Hepatocyte (in vitro differentiated cells): ENCODE measurements around the gene NHERF2. TPM values are rescaled to one million over a fixed set of nuclear protein-coding genes. Genes with fewer than 3 reads are reported as not detected.

Source experiments
- DNase-seq: peaks from one replicate; pipeline ENCODE4 v3.0.0-alpha.2; 2016; ENCODE audit warnings: low spot score
- H2AFZ ChIP-seq: fragments of 200-600 bp; sonication (generic); 2 replicates; pipeline ENCODE4 v1.6.0; 2016; ENCODE audit warnings: antibody characterized with exemption, mild to moderate bottlenecking
- H3K27ac ChIP-seq: fragments of 200-600 bp; sonication (generic); 2 replicates; pipeline ENCODE4 v1.5.1; 2016; ENCODE audit warnings: mild to moderate bottlenecking
- H3K27me3 ChIP-seq: fragments of 200-600 bp; sonication (generic); 2 replicates; pipeline ENCODE4 v1.6.1; 2016
- H3K36me3 ChIP-seq: fragments of 200-600 bp; sonication (generic); replicated peaks from 2 replicates; pipeline ENCODE4 v1.5.1; 2016; ENCODE audit warnings: low read depth; ENCODE audit not compliant: insufficient read depth
- H3K4me1 ChIP-seq: fragments of 200-600 bp; sonication (generic); 2 replicates; pipeline ENCODE4 v1.5.1; 2016; ENCODE audit warnings: mild to moderate bottlenecking, moderate library complexity; ENCODE audit not compliant: insufficient read depth
- H3K4me2 ChIP-seq: fragments of 200-600 bp; sonication (generic); 2 replicates; pipeline ENCODE4 v1.6.0; 2016
- H3K4me3 ChIP-seq: fragments of 200-600 bp; sonication (generic); 2 replicates; pipeline ENCODE4 v1.5.1; 2016; ENCODE audit warnings: mild to moderate bottlenecking
- H3K79me2 ChIP-seq: fragments of 200-600 bp; sonication (generic); 2 replicates; pipeline ENCODE4 v1.6.0; 2017; ENCODE audit warnings: mild to moderate bottlenecking
- H3K9me2 ChIP-seq: fragments of 200-600 bp; sonication (generic); replicated peaks from 2 replicates; pipeline ENCODE4 v1.6.0; 2017; ENCODE audit warnings: mild to moderate bottlenecking; ENCODE audit not compliant: insufficient read depth
- H3K9me3 ChIP-seq: fragments of 200-600 bp; sonication (generic); 2 replicates; pipeline ENCODE4 v1.5.1; 2016; ENCODE audit warnings: low read depth, mild to moderate bottlenecking
- H4K20me1 ChIP-seq: fragments of 200-600 bp; sonication (generic); 2 replicates; pipeline ENCODE4 v1.6.0; 2016; ENCODE audit warnings: mild to moderate bottlenecking; ENCODE audit not compliant: insufficient read depth, poor library complexity, severe bottlenecking
- EZH2 ChIP-seq: fragments of 200-600 bp; sonication (generic); IDR thresholded peaks from 2 replicates; pipeline ENCODE4 v1.6.1; 2016; ENCODE audit warnings: antibody characterized with exemption, mild to moderate bottlenecking, borderline replicate concordance
- EZH2phosphoT487 ChIP-seq: fragments of 200-600 bp; sonication (generic); IDR thresholded peaks from one replicate; pipeline ENCODE4 v1.6.1; 2018; ENCODE audit warnings: antibody characterized with exemption, mild to moderate bottlenecking, low read depth, moderate library complexity; ENCODE audit not compliant: unreplicated experiment, severe bottlenecking
- WGBS: methylation state at CpG from one replicate; pipeline ENCODE4 v1.1.6; 2016; ENCODE audit warnings: low lambda C conversion rate; ENCODE audit errors: missing lambda C conversion rate; 5-methylcytosine and 5-hydroxymethylcytosine counted together
- polyA plus RNA-seq: library from polyadenylated mRNA; unstranded; fragments of >200 nt; fragmentation: Nextera tagmentation; extraction: Ambion mirVana; gene quantifications from 2 replicates; pipeline ENCODE4 v1.2.1, GENCODE V29; 2016
- total RNA-seq: library from RNA; depleted of rRNA; stranded (reverse); fragments of >200 nt; gene quantifications from 2 replicates; pipeline ENCODE4 v1.2.3, GENCODE V29; 2014
- TF ChIP-seq, protein P1 (sequence below): fragments of 200-600 bp; sonication (generic); IDR thresholded peaks from 2 replicates; pipeline ENCODE4 v1.5.1; 2016; ENCODE audit warnings: antibody characterized with exemption, mild to moderate bottlenecking; ENCODE audit not compliant: poor library complexity

Gene NHERF2
- total and polyA plus RNA-seq, 2 experiments from 2014 or later: 29.6 to 43.8 TPM

DNA sequence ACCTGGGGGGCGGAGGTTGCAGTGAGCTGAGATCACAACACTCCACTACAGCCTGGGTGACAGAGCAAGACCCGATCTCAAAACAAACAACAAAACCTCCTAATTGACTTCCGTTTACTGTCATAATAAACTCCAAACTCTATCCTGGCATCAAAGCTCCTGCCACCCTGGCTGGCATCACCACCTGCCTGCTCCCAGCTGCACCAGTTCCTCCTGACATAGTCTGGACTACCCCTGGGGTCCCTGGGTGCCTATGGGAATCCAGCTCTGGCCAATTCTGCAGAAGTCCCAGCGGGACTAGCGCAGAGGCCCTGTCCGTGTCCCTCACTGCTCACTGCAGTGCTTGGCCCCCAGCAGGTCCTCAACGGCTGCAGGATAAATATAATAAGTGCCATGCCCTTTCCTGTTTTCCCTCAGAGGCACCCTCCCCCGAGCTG, 20.2 kb downstream of the NHERF2 start:
- Histone ChIP-seq H3K27me3 (no peaks in the 10 kb centered on the region), H2AFZ (peak overlapping the region; percentile 72), H3K9me2 (no peaks in the 10 kb centered on the region), H3K4me3 (peak overlapping the region; percentile 57), H3K9me3 (no peaks in the 10 kb centered on the region), H3K27ac (peak overlapping the region; percentile 41), H3K79me2 (peaks cover 26% of the 10 kb centered on the region), H4K20me1 (no peaks in the 10 kb centered on the region), H3K36me3 (no peaks in the 10 kb centered on the region), H3K4me2 (peak overlapping the region; percentile 90), H3K4me1 (peaks cover 20% of the 10 kb centered on the region)
- TF ChIP-seq EZH2phosphoT487: no peak
- TF ChIP-seq, protein P1, sequence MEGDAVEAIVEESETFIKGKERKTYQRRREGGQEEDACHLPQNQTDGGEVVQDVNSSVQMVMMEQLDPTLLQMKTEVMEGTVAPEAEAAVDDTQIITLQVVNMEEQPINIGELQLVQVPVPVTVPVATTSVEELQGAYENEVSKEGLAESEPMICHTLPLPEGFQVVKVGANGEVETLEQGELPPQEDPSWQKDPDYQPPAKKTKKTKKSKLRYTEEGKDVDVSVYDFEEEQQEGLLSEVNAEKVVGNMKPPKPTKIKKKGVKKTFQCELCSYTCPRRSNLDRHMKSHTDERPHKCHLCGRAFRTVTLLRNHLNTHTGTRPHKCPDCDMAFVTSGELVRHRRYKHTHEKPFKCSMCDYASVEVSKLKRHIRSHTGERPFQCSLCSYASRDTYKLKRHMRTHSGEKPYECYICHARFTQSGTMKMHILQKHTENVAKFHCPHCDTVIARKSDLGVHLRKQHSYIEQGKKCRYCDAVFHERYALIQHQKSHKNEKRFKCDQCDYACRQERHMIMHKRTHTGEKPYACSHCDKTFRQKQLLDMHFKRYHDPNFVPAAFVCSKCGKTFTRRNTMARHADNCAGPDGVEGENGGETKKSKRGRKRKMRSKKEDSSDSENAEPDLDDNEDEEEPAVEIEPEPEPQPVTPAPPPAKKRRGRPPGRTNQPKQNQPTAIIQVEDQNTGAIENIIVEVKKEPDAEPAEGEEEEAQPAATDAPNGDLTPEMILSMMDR: no peak
- WGBS: 34% methylated on average over 8 of the region's 8 CpGs
- DNase-seq: no peak

DNA sequence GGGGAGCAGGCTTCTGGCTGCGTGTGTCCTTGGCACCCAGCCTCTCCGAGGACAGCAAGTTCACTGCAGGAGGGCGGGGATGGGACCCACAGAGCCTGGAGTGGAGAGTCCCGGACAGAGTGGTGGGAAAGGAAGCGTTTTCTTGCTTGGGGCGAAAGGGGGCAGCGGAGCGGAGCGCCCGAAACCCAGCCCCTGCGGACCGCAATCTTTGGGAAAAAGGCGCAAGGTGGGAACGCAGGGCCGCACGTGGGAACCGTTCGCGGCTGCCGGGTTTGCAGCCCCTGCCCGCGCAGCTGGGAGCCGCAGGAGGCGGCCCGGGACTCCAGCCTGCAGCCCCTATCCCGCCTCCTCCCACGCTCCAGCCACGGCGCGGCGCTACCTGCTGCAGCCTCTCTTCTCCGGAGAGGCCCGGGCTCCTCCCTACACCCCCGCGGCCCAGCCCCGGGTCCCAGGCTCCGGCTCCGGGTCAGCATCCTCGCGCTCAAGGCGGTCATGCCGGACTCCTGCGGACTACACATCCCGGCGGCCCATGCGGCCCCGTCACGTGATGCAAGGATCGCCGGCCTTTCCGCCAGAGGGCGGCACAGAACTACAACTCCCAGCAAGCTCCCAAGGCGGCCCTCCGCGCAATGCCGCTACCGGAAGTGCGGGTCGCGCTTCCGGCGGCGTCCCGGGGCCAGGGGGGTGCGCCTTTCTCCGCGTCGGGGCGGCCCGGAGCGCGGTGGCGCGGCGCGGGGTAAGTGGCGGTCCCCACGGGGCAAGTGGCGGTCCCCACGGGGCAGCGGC, 20.8 kb downstream of the NHERF2 start, which contains the start of the genes NTHL1 and TSC2:
Gene NTHL1 (minus strand): TSS at position 505 of the 786 bp plus-strand sequence. CDS start 11 bp downstream, at position 494.
Gene TSC2 (plus strand): TSS at position 656 of the 786 bp plus-strand sequence. CDS start 631 bp downstream, outside the sequence.
- Histone ChIP-seq H3K27me3 (no peaks in the 10 kb centered on the region), H2AFZ (peak within 1 kb of the TSS; percentile 86), H3K9me2 (no peaks in the 10 kb centered on the region), H3K27ac (peak within 1 kb of the TSS; percentile 41), H4K20me1 (no peaks in the 10 kb centered on the region), H3K4me2 (peak within 1 kb of the TSS; percentile 96), H3K4me3 (peak within 1 kb of the TSS; percentile 65), H3K4me1 (peaks cover 18% of the 10 kb centered on the region), H3K79me2 (peaks cover 26% of the 10 kb centered on the region), H3K9me3 (no peaks in the 10 kb centered on the region), H3K36me3 (no peaks in the 10 kb centered on the region)
- TF ChIP-seq, protein P1: peak; percentile 1
- no peak for TF ChIP-seq EZH2phosphoT487
- 1% methylated on average over 72 of the region's 81 CpGs for WGBS
- peak; percentile 98 for DNase-seq

GRCh38 chr16:2048116-2048543, 21.4 kb downstream of the NHERF2 start:
- H3K4me2 ChIP-seq: peak overlapping the region; percentile 96
- no peaks in the 10 kb centered on the region for H4K20me1 ChIP-seq
- H3K4me3 ChIP-seq: peak overlapping the region; percentile 65
- H3K27ac ChIP-seq: no peak overlapping the region
- H3K27me3 ChIP-seq: no peaks in the 10 kb centered on the region
- no peaks in the 10 kb centered on the region for H3K36me3 ChIP-seq
- peaks cover 26% of the 10 kb centered on the region for H3K79me2 ChIP-seq
- H3K4me1 ChIP-seq: peaks cover 18% of the 10 kb centered on the region
- peak overlapping the region; percentile 86 for H2AFZ ChIP-seq
- H3K9me2 ChIP-seq: no peaks in the 10 kb centered on the region
- WGBS: 3% methylated on average over 23 of the region's 30 CpGs
- no peak for DNase-seq
- no peaks in the 10 kb centered on the region for H3K9me3 ChIP-seq
- no peak for TF ChIP-seq EZH2phosphoT487
- TF ChIP-seq, protein P1: no peak
- no peak for TF ChIP-seq EZH2
